HEK293T (cell line): Measurements from ENCODE around the gene CMTM6.
"Not testable (repeated sequence)": the region's sequence is repeated elsewhere in the genome, so short reads cannot be mapped to it uniquely, and the experiment has no call there.

Source experiments
- CTBP1 ChIP-seq: fragments of 450-650 bp; IDR thresholded peaks from 2 replicates; pipeline ENCODE4 v1.6.1; 2016; ENCODE audit warnings: borderline replicate concordance
- FOXA1 ChIP-seq: fragments of 450-650 bp; IDR thresholded peaks from 2 replicates; pipeline ENCODE4 v1.6.1; 2016; ENCODE audit warnings: mild to moderate bottlenecking
- FOXK2 ChIP-seq: fragments of 450-650 bp; IDR thresholded peaks from 2 replicates; pipeline ENCODE4 v1.6.1; 2016; ENCODE audit warnings: mild to moderate bottlenecking
- L3MBTL2 ChIP-seq: fragments of 450-650 bp; conservative IDR thresholded peaks from 2 replicates; pipeline ENCODE4 v1.6.1; 2016; ENCODE audit warnings: mild to moderate bottlenecking
- NFRKB ChIP-seq: fragments of 450-650 bp; IDR thresholded peaks from 2 replicates; pipeline ENCODE4 v1.6.1; 2016; ENCODE audit warnings: mild to moderate bottlenecking, moderate library complexity
- TF ChIP-seq, protein P1 (sequence below): fragments of 450-650 bp; IDR thresholded peaks from 2 replicates; pipeline ENCODE4 v1.6.1; 2016

- not testable (repeated sequence) for TF ChIP-seq FOXK2, L3MBTL2, CTBP1, FOXA1, NFRKB
- TF ChIP-seq, protein P1, sequence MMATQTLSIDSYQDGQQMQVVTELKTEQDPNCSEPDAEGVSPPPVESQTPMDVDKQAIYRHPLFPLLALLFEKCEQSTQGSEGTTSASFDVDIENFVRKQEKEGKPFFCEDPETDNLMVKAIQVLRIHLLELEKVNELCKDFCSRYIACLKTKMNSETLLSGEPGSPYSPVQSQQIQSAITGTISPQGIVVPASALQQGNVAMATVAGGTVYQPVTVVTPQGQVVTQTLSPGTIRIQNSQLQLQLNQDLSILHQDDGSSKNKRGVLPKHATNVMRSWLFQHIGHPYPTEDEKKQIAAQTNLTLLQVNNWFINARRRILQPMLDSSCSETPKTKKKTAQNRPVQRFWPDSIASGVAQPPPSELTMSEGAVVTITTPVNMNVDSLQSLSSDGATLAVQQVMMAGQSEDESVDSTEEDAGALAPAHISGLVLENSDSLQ, result not testable (repeated sequence)
These were observed 16.3 kb upstream of the CMTM6 start for GRCh38 chr3:32518921-32519320.
